ENCODE measurements around the gene UBE2F.

The UBE2F gene

GRCh38 chr2:237987268-237987667 is 20.5 kb downstream of the UBE2F start:
- no peak overlapping the region for H3K27ac ChIP-seq
- H3K36me3 ChIP-seq (ENCODE audit: control insufficient read depth, insufficient read depth, low read length), result no peaks in the 10 kb centered on the region
- no peaks in the 10 kb centered on the region for H3K9me3 ChIP-seq (ENCODE audit: control insufficient read depth, low read length)
- H2AFZ ChIP-seq, result no peak overlapping the region
- no peak for TF ChIP-seq CTCF (IDR thresholded peaks at IDR 0.05)
- H3K27me3 ChIP-seq (ENCODE audit: control insufficient read depth, insufficient read depth, low read length), result no peaks in the 10 kb centered on the region
- no peak overlapping the region for H3K4me2 ChIP-seq (ENCODE audit: low read length)
- peaks cover 41% of the 10 kb centered on the region for H3K79me2 ChIP-seq
- no peak overlapping the region for H3K4me3 ChIP-seq (ENCODE audit: low read depth, low read length)
- no peak overlapping the region for H3K9ac ChIP-seq
- H3K4me1 ChIP-seq, result peaks cover 2% of the 10 kb centered on the region

GRCh38 chr2:237993701-237994100 is 26.9 kb downstream of the UBE2F start:
- H3K9ac ChIP-seq, result no peak overlapping the region
- H3K9me3 ChIP-seq (ENCODE audit: control insufficient read depth, low read length), result no peaks in the 10 kb centered on the region
- no peak overlapping the region for H2AFZ ChIP-seq
- no peak for TF ChIP-seq CTCF (IDR thresholded peaks at IDR 0.05)
- no peak overlapping the region for H3K4me2 ChIP-seq (ENCODE audit: low read length)
- no peaks in the 10 kb centered on the region for H3K27me3 ChIP-seq (ENCODE audit: control insufficient read depth, insufficient read depth, low read length)
- H3K27ac ChIP-seq, result no peak overlapping the region
- peaks cover 2% of the 10 kb centered on the region for H3K79me2 ChIP-seq
- H3K4me1 ChIP-seq, result no peaks in the 10 kb centered on the region
- H3K4me3 ChIP-seq (ENCODE audit: low read depth, low read length), result no peak overlapping the region
- H3K36me3 ChIP-seq (ENCODE audit: control insufficient read depth, insufficient read depth, low read length), result no peaks in the 10 kb centered on the region

GRCh38 chr2:237995036-237995435 is 28.2 kb downstream of the UBE2F start:
- Histone ChIP-seq H3K27me3 (ENCODE audit: control insufficient read depth, insufficient read depth, low read length) (no peaks in the 10 kb centered on the region), H3K4me2 (ENCODE audit: low read length) (no peak overlapping the region), H2AFZ (no peak overlapping the region), H3K79me2 (peaks cover 2% of the 10 kb centered on the region), H3K9ac (no peak overlapping the region), H3K9me3 (ENCODE audit: control insufficient read depth, low read length) (no peaks in the 10 kb centered on the region), H3K27ac (no peak overlapping the region), H3K4me1 (no peaks in the 10 kb centered on the region), H3K4me3 (ENCODE audit: low read depth, low read length) (no peak overlapping the region), H3K36me3 (ENCODE audit: control insufficient read depth, insufficient read depth, low read length) (no peaks in the 10 kb centered on the region)
- no peak for TF ChIP-seq CTCF (IDR thresholded peaks at IDR 0.05)

- TF ChIP-seq CTCF (IDR thresholded peaks at IDR 0.05), result no peak
- Histone ChIP-seq H3K27ac (no peak overlapping the region), H2AFZ (no peak overlapping the region)
Measured at GRCh38 chr2:237996021-237996593, 29.3 kb downstream of the UBE2F start.

GRCh38 chr2:237997521-237997920 is 30.7 kb downstream of the UBE2F start:
- Histone ChIP-seq H3K4me2 (ENCODE audit: low read length) (no peak overlapping the region), H3K36me3 (ENCODE audit: control insufficient read depth, insufficient read depth, low read length) (no peaks in the 10 kb centered on the region), H3K27me3 (ENCODE audit: control insufficient read depth, insufficient read depth, low read length) (no peaks in the 10 kb centered on the region), H3K9ac (no peak overlapping the region), H2AFZ (no peak overlapping the region), H3K27ac (no peak overlapping the region), H3K4me1 (no peaks in the 10 kb centered on the region), H3K4me3 (ENCODE audit: low read depth, low read length) (no peak overlapping the region), H3K79me2 (peaks cover 2% of the 10 kb centered on the region), H3K9me3 (ENCODE audit: control insufficient read depth, low read length) (no peaks in the 10 kb centered on the region)
- no peak for TF ChIP-seq CTCF (IDR thresholded peaks at IDR 0.05)

More at GRCh38 chr2:237996021-237996593, 29.3 kb downstream of the UBE2F start:
- H3K36me3 ChIP-seq (ENCODE audit: control insufficient read depth, insufficient read depth, low read length), result no peaks in the 10 kb centered on the region
- H3K27me3 ChIP-seq (ENCODE audit: control insufficient read depth, insufficient read depth, low read length), result no peaks in the 10 kb centered on the region
- peaks cover 2% of the 10 kb centered on the region for H3K79me2 ChIP-seq
- no peak overlapping the region for H3K9ac ChIP-seq
- no peaks in the 10 kb centered on the region for H3K4me1 ChIP-seq
- H3K4me3 ChIP-seq (ENCODE audit: low read depth, low read length), result no peak overlapping the region
- no peaks in the 10 kb centered on the region for H3K9me3 ChIP-seq (ENCODE audit: control insufficient read depth, low read length)
- no peak overlapping the region for H3K4me2 ChIP-seq (ENCODE audit: low read length)

All from parathyroid adenoma (tissue), 2 donors.